Measurements from ENCODE around the gene GLS2.
"Not testable (repeated sequence)": the region's sequence is repeated elsewhere in the genome, so short reads cannot be mapped to it uniquely, and the experiment has no call there.

The GLS2 gene

DNA sequence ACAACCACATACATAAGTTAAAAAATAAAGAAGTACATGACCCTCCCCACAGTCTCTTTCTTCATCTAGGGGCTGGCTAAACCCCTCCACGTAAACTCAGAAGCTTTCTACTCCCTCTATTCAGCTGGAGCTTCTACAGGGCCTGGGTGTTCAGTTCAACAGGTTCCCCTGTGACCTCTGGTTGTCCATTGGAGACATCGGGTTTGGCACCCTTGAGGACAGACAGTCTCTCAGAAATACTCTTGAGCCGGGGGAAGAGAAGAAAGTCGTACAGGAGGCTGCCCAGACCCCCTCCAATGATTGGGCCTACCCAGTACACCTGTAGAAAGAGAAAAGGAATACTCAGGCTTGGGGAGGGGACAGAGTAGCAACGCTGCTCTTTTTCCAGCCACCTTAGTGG, 36.8 kb downstream of the GLS2 start:
- no peak for DNase-seq (ENCODE audit: low read depth in 2 of 2)
- no peak overlapping the region for H3K4me3 ChIP-seq (replicated peaks in 1 of 2; ENCODE audit: low read depth in 2 of 2, low read length in 2 of 2)
- TF ChIP-seq CTCF (IDR thresholded peaks at IDR 0.05; ENCODE audit: low read depth, low read length): no peak

GRCh38 chr12:56450241-56450640, 37.7 kb downstream of the GLS2 start:
- TF ChIP-seq CTCF (IDR thresholded peaks at IDR 0.05; ENCODE audit: low read depth, low read length): no peak
- DNase-seq (ENCODE audit: low read depth in 2 of 2): no peak
- no peak overlapping the region for H3K4me3 ChIP-seq (replicated peaks in 1 of 2; ENCODE audit: low read depth in 2 of 2, low read length in 2 of 2)

- no peak for DNase-seq (ENCODE audit: low read depth in 2 of 2)
- TF ChIP-seq CTCF (IDR thresholded peaks at IDR 0.05; ENCODE audit: low read depth, low read length): no peak
- peak overlapping the region; percentile 75 to 81 for H3K4me3 ChIP-seq (replicated peaks in 1 of 2; ENCODE audit: low read depth in 2 of 2, low read length in 2 of 2)
Observed at GRCh38 chr12:56449622-56449984, 38.4 kb downstream of the GLS2 start.

- TF ChIP-seq CTCF (IDR thresholded peaks at IDR 0.05; ENCODE audit: low read depth, low read length): no peak
- peak; percentile 89 to 90 for DNase-seq (ENCODE audit: low read depth in 2 of 2)
- H3K4me3 ChIP-seq (replicated peaks in 1 of 2; ENCODE audit: low read depth in 2 of 2, low read length in 2 of 2): peak within 1 kb of the TSS; percentile 75 to 81
Observed at GRCh38 chr12:56448860-56449621, 38.9 kb downstream of the GLS2 start, which contains the start of gene TIMELESS. TIMELESS (minus strand) TSS chr12:56449426; CDS start chr12:56434170, 15,256 bp downstream.

DNA sequence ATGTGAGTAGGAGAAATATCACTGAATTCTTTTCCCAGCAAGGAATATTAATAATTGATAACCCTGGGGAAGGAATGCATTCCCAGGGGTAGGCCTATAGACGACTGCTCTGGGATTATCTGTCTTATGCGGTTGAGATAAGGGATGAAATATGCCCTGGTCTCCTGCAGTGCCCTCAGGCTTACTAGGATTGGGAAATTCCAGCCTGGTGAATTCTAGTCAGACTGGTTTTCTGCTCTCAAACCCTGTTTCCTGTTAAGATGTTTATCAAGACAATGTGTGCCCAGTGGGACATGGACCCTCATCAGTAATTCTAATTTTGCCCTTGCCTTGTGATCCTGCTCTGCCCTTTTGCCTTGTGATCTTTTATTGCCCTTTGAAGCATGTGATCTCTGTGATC, 44.8 kb downstream of the GLS2 start:
- not testable (repeated sequence) for DNase-seq (ENCODE audit: low read depth in 2 of 2); H3K4me3 ChIP-seq (replicated peaks in 1 of 2; ENCODE audit: low read depth in 2 of 2, low read length in 2 of 2)

- H3K4me3 ChIP-seq (replicated peaks in 1 of 2; ENCODE audit: low read depth in 2 of 2, low read length in 2 of 2): no peak overlapping the region
- no peak for TF ChIP-seq CTCF (IDR thresholded peaks at IDR 0.05; ENCODE audit: low read depth, low read length)
- DNase-seq (ENCODE audit: low read depth in 2 of 2): no peak
Observed at GRCh38 chr12:56437430-56438176, 50.4 kb downstream of the GLS2 start.

GRCh38 chr12:56434828-56435227, 53.1 kb downstream of the GLS2 start:
- no peak for DNase-seq (ENCODE audit: low read depth in 2 of 2)
- TF ChIP-seq CTCF (IDR thresholded peaks at IDR 0.05; ENCODE audit: low read depth, low read length): no peak
- H3K4me3 ChIP-seq (replicated peaks in 1 of 2; ENCODE audit: low read depth in 2 of 2, low read length in 2 of 2): no peak overlapping the region

All from cardiac fibroblast (primary cell).